ENCODE measurements around the gene FAM204A.
A peak's percentile ranks its signal among the peaks of the same experiment; 100 is the strongest.

The FAM204A gene

GRCh38 chr10:118340486-118340885, 1.6 kb downstream of the FAM204A start:
- H3K4me3 ChIP-seq (ENCODE audit: low read length): no peak overlapping the region

GRCh38 chr10:118339111-118339510, 3.0 kb downstream of the FAM204A start:
- WGBS (ENCODE audit: extremely low coverage, insufficient coverage, low lambda C conversion rate): no CpG with 5 or more reads among the region's 3 CpGs
- Histone ChIP-seq H2AK5ac (ENCODE audit: low read length) (no peak overlapping the region), H4K5ac (ENCODE audit: low read length) (no peak overlapping the region), H3K79me2 (ENCODE audit: control insufficient read depth, insufficient read depth, low read length) (peaks cover 9% of the 10 kb centered on the region), H3K23ac (ENCODE audit: low read length) (no peak overlapping the region), H4K8ac (ENCODE audit: low read depth, low read length) (no peak overlapping the region), H2BK120ac (ENCODE audit: low read depth, low read length) (no peak overlapping the region), H3K4me3 (ENCODE audit: low read length) (no peak overlapping the region), H3K79me1 (ENCODE audit: low read length) (peaks cover 10% of the 10 kb centered on the region), H3K4ac (ENCODE audit: low read depth, low read length) (no peak overlapping the region), H3K27me3 (ENCODE audit: insufficient read depth, low read length, poor library complexity) (no peaks in the 10 kb centered on the region), H3K9ac (ENCODE audit: low read length) (no peak overlapping the region), H3K36me3 (ENCODE audit: control insufficient read depth, insufficient read depth, low read length) (peaks cover 7% of the 10 kb centered on the region), H2BK5ac (ENCODE audit: low read length) (no peak overlapping the region), H3K4me1 (ENCODE audit: control insufficient read depth, low read depth, low read length) (no peaks in the 10 kb centered on the region), H3K18ac (ENCODE audit: low read length) (no peak overlapping the region), H3K27ac (ENCODE audit: low read depth, low read length) (no peak overlapping the region), H2BK15ac (replicated peaks; ENCODE audit: low read depth) (no peak overlapping the region), H3K56ac (ENCODE audit: low read length) (no peak overlapping the region), H3K4me2 (ENCODE audit: low read length) (no peak overlapping the region)
- DNase-seq: no peak

More at GRCh38 chr10:118340486-118340885, 1.6 kb downstream of the FAM204A start:
- Histone ChIP-seq H2BK15ac (replicated peaks; ENCODE audit: low read depth) (no peak overlapping the region), H2BK120ac (ENCODE audit: low read depth, low read length) (no peak overlapping the region), H3K56ac (ENCODE audit: low read length) (no peak overlapping the region), H2AK5ac (ENCODE audit: low read length) (no peak overlapping the region), H3K18ac (ENCODE audit: low read length) (no peak overlapping the region), H3K9ac (ENCODE audit: low read length) (no peak overlapping the region), H3K4ac (ENCODE audit: low read depth, low read length) (no peak overlapping the region), H3K27me3 (ENCODE audit: insufficient read depth, low read length, poor library complexity) (no peaks in the 10 kb centered on the region), H3K79me1 (ENCODE audit: low read length) (peaks cover 10% of the 10 kb centered on the region), H3K36me3 (ENCODE audit: control insufficient read depth, insufficient read depth, low read length) (peaks cover 2% of the 10 kb centered on the region), H4K8ac (ENCODE audit: low read depth, low read length) (no peak overlapping the region), H3K4me2 (ENCODE audit: low read length) (no peak overlapping the region), H3K79me2 (ENCODE audit: control insufficient read depth, insufficient read depth, low read length) (peaks cover 9% of the 10 kb centered on the region), H2BK5ac (ENCODE audit: low read length) (no peak overlapping the region), H4K5ac (ENCODE audit: low read length) (no peak overlapping the region), H3K4me1 (ENCODE audit: control insufficient read depth, low read depth, low read length) (no peaks in the 10 kb centered on the region), H3K27ac (ENCODE audit: low read depth, low read length) (no peak overlapping the region), H3K23ac (ENCODE audit: low read length) (no peak overlapping the region)
- WGBS (ENCODE audit: extremely low coverage, insufficient coverage, low lambda C conversion rate): no CpG with 5 or more reads among the region's 2 CpGs
- peak; percentile 27 for DNase-seq

DNA sequence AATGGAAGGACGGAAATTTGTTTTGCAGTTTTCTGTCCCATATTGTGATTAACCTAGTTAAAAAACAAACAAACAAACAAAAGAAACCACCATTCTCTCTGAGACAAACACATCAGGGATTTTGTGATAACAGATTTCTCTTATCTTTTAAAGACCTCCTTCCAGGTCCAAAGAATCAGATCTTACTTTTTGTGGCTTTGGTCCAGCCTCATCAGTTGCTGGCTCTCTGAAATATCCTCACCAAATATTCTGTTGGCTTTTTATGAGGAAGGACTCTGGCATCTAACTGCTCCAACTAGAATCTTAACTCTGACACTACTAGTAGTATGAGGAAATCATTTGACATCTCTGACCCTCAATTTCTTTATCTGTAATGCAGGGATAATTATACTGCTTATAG, 4.8 kb downstream of the FAM204A start:
- WGBS (ENCODE audit: extremely low coverage, insufficient coverage, low lambda C conversion rate): no CpG with 5 or more reads among the region's 1 CpG
- Histone ChIP-seq H4K8ac (ENCODE audit: low read depth, low read length) (no peak overlapping the region), H3K27ac (ENCODE audit: low read depth, low read length) (no peak overlapping the region), H3K4me3 (ENCODE audit: low read length) (no peak overlapping the region), H3K4ac (ENCODE audit: low read depth, low read length) (no peak overlapping the region), H2BK120ac (ENCODE audit: low read depth, low read length) (no peak overlapping the region), H3K27me3 (ENCODE audit: insufficient read depth, low read length, poor library complexity) (no peaks in the 10 kb centered on the region), H3K79me2 (ENCODE audit: control insufficient read depth, insufficient read depth, low read length) (peaks cover 9% of the 10 kb centered on the region), H2BK15ac (replicated peaks; ENCODE audit: low read depth) (no peak overlapping the region), H4K5ac (ENCODE audit: low read length) (no peak overlapping the region), H3K36me3 (ENCODE audit: control insufficient read depth, insufficient read depth, low read length) (peaks cover 7% of the 10 kb centered on the region), H3K79me1 (ENCODE audit: low read length) (peaks cover 10% of the 10 kb centered on the region), H3K23ac (ENCODE audit: low read length) (no peak overlapping the region), H3K4me2 (ENCODE audit: low read length) (no peak overlapping the region), H3K56ac (ENCODE audit: low read length) (no peak overlapping the region), H2AK5ac (ENCODE audit: low read length) (no peak overlapping the region), H2BK5ac (ENCODE audit: low read length) (no peak overlapping the region), H3K4me1 (ENCODE audit: control insufficient read depth, low read depth, low read length) (no peaks in the 10 kb centered on the region), H3K9ac (ENCODE audit: low read length) (no peak overlapping the region), H3K18ac (ENCODE audit: low read length) (no peak overlapping the region)
- peak; percentile 11 for DNase-seq

- Histone ChIP-seq H3K4me2 (ENCODE audit: low read length) (no peak overlapping the region), H2BK120ac (ENCODE audit: low read depth, low read length) (no peak overlapping the region), H3K27ac (ENCODE audit: low read depth, low read length) (no peak overlapping the region), H3K27me3 (ENCODE audit: insufficient read depth, low read length, poor library complexity) (no peaks in the 10 kb centered on the region), H3K18ac (ENCODE audit: low read length) (no peak overlapping the region), H4K8ac (ENCODE audit: low read depth, low read length) (no peak overlapping the region), H3K36me3 (ENCODE audit: control insufficient read depth, insufficient read depth, low read length) (peaks cover 9% of the 10 kb centered on the region), H3K23ac (ENCODE audit: low read length) (no peak overlapping the region), H3K4me3 (ENCODE audit: low read length) (no peak overlapping the region), H4K5ac (ENCODE audit: low read length) (no peak overlapping the region), H3K79me2 (ENCODE audit: control insufficient read depth, insufficient read depth, low read length) (peaks cover 2% of the 10 kb centered on the region), H3K4me1 (ENCODE audit: control insufficient read depth, low read depth, low read length) (no peaks in the 10 kb centered on the region), H2AK5ac (ENCODE audit: low read length) (no peak overlapping the region), H3K79me1 (ENCODE audit: low read length) (peaks cover 3% of the 10 kb centered on the region), H2BK5ac (ENCODE audit: low read length) (no peak overlapping the region), H2BK15ac (replicated peaks; ENCODE audit: low read depth) (no peak overlapping the region), H3K9ac (ENCODE audit: low read length) (no peak overlapping the region), H3K56ac (ENCODE audit: low read length) (no peak overlapping the region), H3K4ac (ENCODE audit: low read depth, low read length) (no peak overlapping the region)
- WGBS (ENCODE audit: extremely low coverage, insufficient coverage, low lambda C conversion rate): no CpG with 5 or more reads among the region's 3 CpGs
- no peak for DNase-seq
Observed at GRCh38 chr10:118333871-118334270, 8.3 kb downstream of the FAM204A start.

GRCh38 chr10:118332948-118333710, 9.0 kb downstream of the FAM204A start:
- no CpG with 5 or more reads among the region's 4 CpGs for WGBS (ENCODE audit: extremely low coverage, insufficient coverage, low lambda C conversion rate)
- Histone ChIP-seq H3K23ac (ENCODE audit: low read length) (no peak overlapping the region), H3K27me3 (ENCODE audit: insufficient read depth, low read length, poor library complexity) (no peaks in the 10 kb centered on the region), H4K5ac (ENCODE audit: low read length) (no peak overlapping the region), H3K4me1 (ENCODE audit: control insufficient read depth, low read depth, low read length) (no peaks in the 10 kb centered on the region), H3K27ac (ENCODE audit: low read depth, low read length) (no peak overlapping the region), H3K4me3 (ENCODE audit: low read length) (no peak overlapping the region), H3K79me2 (ENCODE audit: control insufficient read depth, insufficient read depth, low read length) (no peaks in the 10 kb centered on the region), H3K9ac (ENCODE audit: low read length) (no peak overlapping the region), H3K18ac (ENCODE audit: low read length) (no peak overlapping the region), H2BK15ac (replicated peaks; ENCODE audit: low read depth) (no peak overlapping the region), H3K36me3 (ENCODE audit: control insufficient read depth, insufficient read depth, low read length) (peaks cover 9% of the 10 kb centered on the region), H3K79me1 (ENCODE audit: low read length) (no peaks in the 10 kb centered on the region), H2AK5ac (ENCODE audit: low read length) (no peak overlapping the region), H3K4ac (ENCODE audit: low read depth, low read length) (no peak overlapping the region), H2BK5ac (ENCODE audit: low read length) (no peak overlapping the region), H3K56ac (ENCODE audit: low read length) (no peak overlapping the region), H4K8ac (ENCODE audit: low read depth, low read length) (no peak overlapping the region), H2BK120ac (ENCODE audit: low read depth, low read length) (no peak overlapping the region), H3K4me2 (ENCODE audit: low read length) (no peak overlapping the region)
- DNase-seq: no peak

DNA sequence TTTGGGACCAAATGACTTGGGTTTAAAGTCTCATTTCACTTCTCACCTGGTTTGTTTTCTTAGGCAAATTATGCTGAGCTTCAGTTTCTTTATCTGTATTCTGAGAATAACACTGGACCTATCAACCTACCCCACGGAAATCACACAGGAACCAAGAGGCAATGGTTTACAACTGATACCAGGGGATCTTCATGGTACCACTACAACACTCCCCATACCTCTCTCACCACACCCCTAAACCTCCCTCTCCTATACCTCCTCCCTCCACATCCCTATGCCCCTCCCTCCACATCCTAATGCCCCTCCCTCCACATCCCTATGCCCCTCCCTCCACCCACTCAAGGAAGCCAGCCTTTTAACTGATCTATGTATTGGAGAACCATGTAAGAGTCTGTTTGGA, 9.9 kb downstream of the FAM204A start:
- Histone ChIP-seq H4K5ac (ENCODE audit: low read length) (no peak overlapping the region), H3K27me3 (ENCODE audit: insufficient read depth, low read length, poor library complexity) (no peaks in the 10 kb centered on the region), H3K79me1 (ENCODE audit: low read length) (no peaks in the 10 kb centered on the region), H2AK5ac (ENCODE audit: low read length) (no peak overlapping the region), H3K23ac (ENCODE audit: low read length) (no peak overlapping the region), H2BK15ac (replicated peaks; ENCODE audit: low read depth) (no peak overlapping the region), H3K18ac (ENCODE audit: low read length) (no peak overlapping the region), H3K4me1 (ENCODE audit: control insufficient read depth, low read depth, low read length) (no peaks in the 10 kb centered on the region), H2BK5ac (ENCODE audit: low read length) (no peak overlapping the region), H3K4me2 (ENCODE audit: low read length) (no peak overlapping the region), H3K27ac (ENCODE audit: low read depth, low read length) (no peak overlapping the region), H3K4me3 (ENCODE audit: low read length) (no peak overlapping the region), H3K56ac (ENCODE audit: low read length) (no peak overlapping the region), H2BK120ac (ENCODE audit: low read depth, low read length) (no peak overlapping the region), H3K36me3 (ENCODE audit: control insufficient read depth, insufficient read depth, low read length) (peaks cover 9% of the 10 kb centered on the region), H3K79me2 (ENCODE audit: control insufficient read depth, insufficient read depth, low read length) (no peaks in the 10 kb centered on the region), H4K8ac (ENCODE audit: low read depth, low read length) (no peak overlapping the region), H3K4ac (ENCODE audit: low read depth, low read length) (no peak overlapping the region), H3K9ac (ENCODE audit: low read length) (no peak overlapping the region)
- DNase-seq: peak; percentile 29
- no CpG with 5 or more reads among the region's 1 CpG for WGBS (ENCODE audit: extremely low coverage, insufficient coverage, low lambda C conversion rate)

Measured in mesendoderm (in vitro differentiated cells).